ENCODE measurements around the gene RGS9.
A peak's percentile ranks its signal among the peaks of the same experiment; 100 is the strongest.
"Not testable (repeated sequence)": the region's sequence is repeated elsewhere in the genome, so short reads cannot be mapped to it uniquely, and the experiment has no call there.

RGS9 gene

GRCh38 chr17:65115839-65116238, 21.3 kb upstream of the RGS9 start:
- DNase-seq (ENCODE audit: low read depth in 1 of 2, low spot score in 1 of 2) = no peak

DNA sequence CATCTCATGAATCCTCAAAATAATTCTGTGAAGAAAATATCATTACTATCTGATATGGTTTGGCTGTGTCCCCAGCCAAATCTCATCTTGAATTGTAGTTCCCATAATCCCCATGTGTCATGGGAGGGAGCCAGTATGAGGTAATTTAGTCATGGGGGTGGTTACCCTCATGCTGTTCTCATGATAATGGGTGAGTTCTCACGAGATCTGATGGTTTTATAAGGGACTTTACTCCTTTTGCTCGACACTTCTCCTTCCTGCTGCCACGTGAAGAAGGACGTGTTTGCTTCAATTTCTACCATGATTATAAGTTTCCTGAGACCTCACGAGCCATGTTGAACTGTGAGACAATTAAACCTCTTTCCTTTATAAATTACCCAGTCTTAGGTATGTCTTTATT, 20.7 kb upstream of the RGS9 start:
- not testable (repeated sequence) for DNase-seq (ENCODE audit: low read depth in 1 of 2, low spot score in 1 of 2)

DNA sequence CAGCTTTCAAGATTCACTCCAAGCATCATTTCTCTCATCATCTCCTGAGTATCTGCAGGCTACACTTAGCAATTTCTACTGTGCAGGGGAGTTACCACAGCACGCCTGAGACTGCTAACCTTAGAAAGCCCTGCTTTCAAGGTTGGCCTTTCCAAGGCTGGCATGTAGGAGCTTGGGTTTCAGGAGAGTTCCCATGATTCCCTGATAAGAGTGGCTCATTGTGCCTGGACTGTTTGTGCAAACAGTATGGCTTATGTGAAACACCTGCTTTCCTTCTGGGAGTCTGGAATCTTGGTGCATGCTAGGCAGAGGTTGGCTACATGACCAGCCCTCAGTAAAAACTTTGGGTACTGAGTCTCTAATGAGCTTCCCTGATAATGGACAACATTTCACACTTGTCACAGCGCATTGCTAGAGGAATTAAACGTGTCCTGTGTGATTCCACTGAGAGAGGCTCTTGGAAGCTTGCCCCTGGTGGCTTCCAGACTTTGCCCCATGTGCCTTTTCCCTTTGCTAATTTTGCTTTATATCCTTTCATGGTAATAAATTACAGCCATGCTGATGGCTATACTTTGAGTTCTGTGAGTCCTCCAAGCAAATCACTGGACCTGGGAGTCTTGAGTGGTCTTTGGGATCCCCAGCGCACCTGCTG, 19.7 kb upstream of the RGS9 start:
- DNase-seq (ENCODE audit: low read depth in 1 of 2, low spot score in 1 of 2) = no peak

GRCh38 chr17:65121368-65121767, 15.8 kb upstream of the RGS9 start:
- no peak for DNase-seq (ENCODE audit: low read depth in 1 of 2, low spot score in 1 of 2)

- no peak for DNase-seq (ENCODE audit: low read depth in 1 of 2, low spot score in 1 of 2)
Observed at GRCh38 chr17:65121916-65122806, 15.0 kb upstream of the RGS9 start.

DNA sequence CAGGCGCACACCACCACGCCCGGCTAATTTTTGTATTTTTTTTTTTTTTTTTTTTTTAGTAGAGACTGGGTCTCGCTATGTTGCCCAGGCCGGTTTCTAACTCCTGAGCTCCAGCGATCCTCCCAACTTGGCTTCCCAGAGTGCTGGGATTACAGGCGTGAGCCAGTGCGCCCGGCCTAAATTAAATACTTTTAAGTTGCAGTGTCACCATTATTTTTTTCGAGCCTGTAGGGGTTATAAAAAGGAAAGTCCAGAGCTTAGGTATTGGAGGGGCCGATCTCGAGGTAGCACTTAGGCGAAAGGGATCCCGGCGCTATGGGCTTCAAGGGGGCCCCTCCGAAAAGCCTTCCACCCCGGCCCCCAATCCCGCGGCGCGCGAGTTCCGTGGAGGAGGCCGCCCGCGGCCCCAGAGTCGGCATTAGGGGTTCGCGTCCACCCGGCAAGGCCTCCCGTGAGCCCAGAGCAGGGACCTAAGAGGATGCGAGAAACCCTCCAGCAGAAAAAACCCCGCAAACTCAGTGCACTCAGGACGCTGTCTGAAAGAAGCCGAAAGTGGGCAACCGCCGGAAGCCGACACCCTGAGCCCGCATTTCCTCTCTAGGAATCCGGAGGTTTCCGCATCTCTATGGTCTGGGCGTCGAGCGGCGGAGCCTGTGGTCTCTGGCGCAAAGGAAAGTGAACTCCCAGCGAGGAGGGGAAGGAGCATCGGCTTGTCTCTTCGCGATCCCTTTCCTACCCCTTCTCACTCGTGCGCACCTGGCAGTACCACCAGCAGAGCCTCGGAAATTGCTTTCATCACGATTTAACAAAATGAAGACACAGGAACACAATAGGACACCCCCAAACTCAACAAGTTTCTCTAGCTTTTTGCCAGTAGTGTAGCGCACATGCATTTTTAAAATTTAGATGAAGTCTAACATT, 14.1 kb upstream of the RGS9 start:
- peak; percentile 60 to 71 for DNase-seq (ENCODE audit: low read depth in 1 of 2, low spot score in 1 of 2)

DNA sequence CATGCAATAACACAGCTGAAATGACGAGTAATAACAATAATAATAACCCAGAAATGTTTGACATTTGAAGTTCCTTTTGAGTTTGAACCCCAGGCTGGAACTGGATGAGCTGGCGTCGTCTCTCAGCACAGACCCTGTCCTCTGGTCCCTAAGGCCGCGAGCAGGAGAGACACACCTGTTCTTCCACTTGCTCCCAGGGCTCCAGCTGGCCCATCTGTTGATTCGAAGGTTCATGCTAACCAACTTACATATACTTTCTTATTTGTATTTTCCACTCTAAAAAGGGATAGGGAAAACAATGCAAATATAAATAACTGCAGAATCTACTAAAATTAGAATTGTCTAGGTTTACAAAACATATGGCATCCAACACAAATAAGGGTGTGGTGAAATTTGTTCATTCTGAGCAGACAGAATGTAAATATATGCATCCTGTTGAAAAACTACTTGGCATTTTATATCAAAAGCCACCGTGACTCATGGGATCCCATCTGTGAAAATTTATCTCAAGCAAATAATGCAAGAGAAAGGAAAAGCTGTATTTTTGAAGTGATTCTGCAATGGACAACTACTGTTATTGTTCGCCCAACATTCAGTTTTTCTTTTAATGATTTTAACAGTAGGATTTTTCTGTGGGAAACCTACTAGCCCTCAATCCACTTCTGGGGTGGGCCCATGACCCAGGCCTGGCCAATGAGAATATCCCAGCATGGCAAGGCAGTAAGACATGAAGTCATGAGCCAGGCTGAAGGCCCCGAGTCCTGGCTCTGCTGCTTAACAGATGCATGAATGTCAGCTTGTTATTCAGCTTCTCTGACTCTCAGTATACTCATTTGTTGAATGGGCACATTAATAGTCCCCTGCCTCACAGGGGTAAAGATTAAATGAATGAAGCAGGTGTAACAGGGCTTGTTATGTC, 13.2 kb upstream of the RGS9 start:
- no peak for DNase-seq (ENCODE audit: low read depth in 1 of 2, low spot score in 1 of 2)

- DNase-seq (ENCODE audit: low read depth in 1 of 2, low spot score in 1 of 2) = no peak
Observed at GRCh38 chr17:65130832-65131231, 6.3 kb upstream of the RGS9 start.

DNA sequence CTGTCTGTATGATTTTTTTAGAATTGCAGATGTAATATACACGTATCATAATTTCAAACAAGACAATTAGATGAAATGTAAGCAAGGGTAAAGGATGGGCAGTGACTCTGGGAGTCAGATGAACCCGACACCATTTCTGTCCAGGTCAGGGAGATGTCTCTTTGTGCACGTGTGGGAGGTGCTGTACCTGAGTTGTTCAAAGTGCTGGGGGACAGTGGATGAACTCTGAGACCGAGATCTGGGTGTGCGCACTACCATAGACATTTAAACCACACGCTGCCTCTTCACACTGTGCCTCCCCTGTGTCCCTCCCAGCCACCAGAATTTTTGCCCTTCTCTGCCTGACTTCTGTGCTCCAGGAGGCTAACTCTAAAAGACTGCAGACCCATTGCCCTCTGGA, 5.9 kb upstream of the RGS9 start:
- DNase-seq (ENCODE audit: low read depth in 1 of 2, low spot score in 1 of 2) = no peak

DNA sequence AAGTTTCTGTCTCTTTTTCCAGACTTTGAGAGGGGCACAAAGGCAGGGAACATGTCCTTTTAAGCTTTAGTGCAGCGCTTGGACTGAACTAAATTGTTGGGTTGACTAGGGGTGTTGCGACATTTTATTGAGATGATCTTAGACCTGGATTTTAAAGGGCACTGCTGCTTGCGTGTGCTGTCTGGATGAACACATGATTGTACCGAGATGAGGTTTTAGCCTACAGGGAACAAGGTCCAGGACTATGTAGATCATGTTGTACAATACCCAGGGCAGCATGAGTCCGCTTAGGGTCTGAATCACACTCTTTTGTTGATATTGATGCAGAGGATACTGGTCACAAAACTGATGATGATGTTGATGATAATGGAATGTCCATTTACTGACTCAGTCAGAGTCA, 5.2 kb upstream of the RGS9 start:
- no peak for DNase-seq (ENCODE audit: low read depth in 1 of 2, low spot score in 1 of 2)

DNA sequence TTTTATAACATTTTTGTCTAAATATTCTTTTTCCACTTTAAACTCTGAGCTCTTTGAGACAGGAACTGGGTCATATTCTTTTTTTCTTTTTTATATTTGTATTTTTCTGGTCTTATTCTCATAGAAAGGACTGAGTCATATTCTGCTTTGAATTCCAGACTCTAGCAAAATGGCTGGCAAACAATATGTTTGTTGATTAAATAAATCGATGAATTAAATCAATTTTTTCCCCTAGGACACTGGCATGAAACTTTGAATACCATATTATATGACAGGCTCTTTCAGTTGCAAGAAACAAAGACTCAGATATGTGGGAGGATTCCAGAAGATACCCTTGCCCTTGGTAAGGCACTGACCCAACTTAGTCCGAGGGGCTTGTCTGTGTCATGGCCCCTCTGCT, 3.1 kb upstream of the RGS9 start:
- no peak for DNase-seq (ENCODE audit: low read depth in 1 of 2, low spot score in 1 of 2)

DNA sequence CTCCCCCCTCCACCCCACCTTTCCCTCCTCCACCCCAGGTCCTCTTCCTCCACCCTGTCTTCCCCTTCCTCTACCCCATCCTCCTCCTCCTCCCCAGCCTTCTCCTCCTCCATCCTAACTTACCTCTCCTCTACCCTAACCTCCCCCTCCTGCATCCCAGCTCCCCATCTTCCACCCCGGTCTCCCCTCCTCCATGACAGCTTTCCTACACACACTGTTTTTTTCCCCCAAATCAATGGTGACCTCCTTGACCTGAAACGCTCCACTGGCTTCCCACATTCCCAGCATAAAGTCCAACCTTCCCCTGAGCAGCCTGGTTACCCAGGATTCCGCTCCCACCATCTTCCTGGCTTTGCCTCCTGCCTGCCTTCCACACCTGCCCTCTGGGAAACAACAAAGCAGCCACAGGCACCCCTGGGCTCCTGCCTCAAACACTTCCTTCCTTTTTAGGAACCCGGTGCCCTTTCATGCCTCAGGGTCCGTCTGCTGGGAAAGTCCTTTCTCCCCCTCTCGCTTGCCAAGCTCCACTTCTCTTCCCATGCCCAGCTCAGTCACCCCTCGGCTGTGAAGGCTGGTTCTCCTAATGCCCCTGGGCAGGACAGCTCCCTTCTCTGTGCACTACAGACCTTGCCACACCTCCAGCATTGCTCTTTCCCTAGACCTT, 2.1 kb downstream of the RGS9 start:
- DNase-seq (ENCODE audit: low read depth in 1 of 2, low spot score in 1 of 2) = no peak

DNA sequence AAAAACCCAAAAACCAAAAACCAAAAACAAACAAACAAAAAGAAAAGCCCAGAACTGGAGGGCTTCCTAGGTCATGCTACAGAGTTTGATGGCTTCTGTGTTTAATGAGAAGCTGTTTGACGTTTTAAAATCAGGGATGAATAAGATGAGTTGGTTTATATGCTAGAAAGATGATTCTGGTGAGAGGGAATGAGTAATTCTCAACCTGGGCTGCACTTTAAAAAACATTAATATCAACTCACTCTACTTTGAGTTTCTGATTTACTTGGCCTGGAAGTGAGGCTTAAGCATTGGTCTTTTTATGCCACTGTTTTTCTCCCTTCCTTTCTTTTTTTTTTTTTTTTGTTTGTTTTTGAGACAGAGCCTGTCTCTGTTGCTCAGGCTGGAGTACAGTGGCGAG, 5.1 kb downstream of the RGS9 start:
- no peak for DNase-seq (ENCODE audit: low read depth in 1 of 2, low spot score in 1 of 2)

DNA sequence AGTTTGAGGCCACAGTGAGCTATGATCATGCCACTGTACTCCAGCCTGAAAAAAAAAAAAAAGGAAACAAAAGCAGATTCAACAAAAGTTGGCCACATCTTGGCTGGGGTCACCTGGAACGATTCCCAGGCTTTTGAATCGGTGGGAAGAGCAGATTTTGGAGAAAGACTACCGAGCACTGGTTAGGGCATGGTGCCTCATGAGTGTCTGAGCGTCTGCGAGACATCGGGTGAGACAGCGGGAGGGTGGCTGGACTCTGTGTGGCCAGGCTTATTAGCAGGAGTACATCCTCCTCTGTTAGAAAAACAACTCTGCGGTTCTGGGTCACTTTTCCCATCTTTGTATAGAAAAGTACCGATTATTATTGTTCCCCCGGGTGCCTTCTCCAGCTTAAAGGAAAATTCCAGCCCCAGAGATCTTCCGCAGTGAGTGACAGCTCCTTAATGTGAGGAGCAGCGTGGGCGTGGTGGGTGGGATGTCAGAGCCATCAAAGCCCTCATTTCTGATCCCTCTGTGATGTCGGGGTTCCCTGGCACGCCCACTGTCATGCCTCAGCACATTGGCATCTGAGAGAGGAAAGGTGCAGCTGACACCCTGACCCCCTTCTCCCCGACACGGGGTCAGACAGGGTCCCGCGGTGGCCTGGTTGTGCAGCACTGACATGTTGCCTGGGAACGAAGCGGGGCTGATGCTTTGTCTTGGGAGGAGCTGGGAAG, 6.9 kb downstream of the RGS9 start:
- DNase-seq (ENCODE audit: low read depth in 1 of 2, low spot score in 1 of 2) = no peak

GRCh38 chr17:65145743-65146142, 8.6 kb downstream of the RGS9 start:
- DNase-seq (ENCODE audit: low read depth in 1 of 2, low spot score in 1 of 2) = no peak

- no peak for DNase-seq (ENCODE audit: low read depth in 1 of 2, low spot score in 1 of 2)
Observed at GRCh38 chr17:65147955-65148354, 10.8 kb downstream of the RGS9 start.

GRCh38 chr17:65154770-65155589, 17.8 kb downstream of the RGS9 start:
- no peak for DNase-seq (ENCODE audit: low read depth in 1 of 2, low spot score in 1 of 2)

- DNase-seq (ENCODE audit: low read depth in 1 of 2, low spot score in 1 of 2) = no peak
Observed at GRCh38 chr17:65155622-65156021, 18.5 kb downstream of the RGS9 start.
